C4-2B (cell line): ENCODE measurements around the gene MAML1.

ENCODE experiments used
- H3K27ac ChIP-seq: fragments of 450-650 bp; 2 replicates; pipeline ENCODE4 v1.5.1; 2017
- ZFX ChIP-seq: fragments of 450-650 bp; IDR thresholded peaks from 2 replicates; pipeline ENCODE4 v1.6.1; 2017
- TF ChIP-seq, protein P1 (sequence below): fragments of 450-650 bp; conservative IDR thresholded peaks from 2 replicates; pipeline ENCODE4 v1.5.1; 2017; ENCODE audit warnings: mild to moderate bottlenecking

Gene MAML1

DNA sequence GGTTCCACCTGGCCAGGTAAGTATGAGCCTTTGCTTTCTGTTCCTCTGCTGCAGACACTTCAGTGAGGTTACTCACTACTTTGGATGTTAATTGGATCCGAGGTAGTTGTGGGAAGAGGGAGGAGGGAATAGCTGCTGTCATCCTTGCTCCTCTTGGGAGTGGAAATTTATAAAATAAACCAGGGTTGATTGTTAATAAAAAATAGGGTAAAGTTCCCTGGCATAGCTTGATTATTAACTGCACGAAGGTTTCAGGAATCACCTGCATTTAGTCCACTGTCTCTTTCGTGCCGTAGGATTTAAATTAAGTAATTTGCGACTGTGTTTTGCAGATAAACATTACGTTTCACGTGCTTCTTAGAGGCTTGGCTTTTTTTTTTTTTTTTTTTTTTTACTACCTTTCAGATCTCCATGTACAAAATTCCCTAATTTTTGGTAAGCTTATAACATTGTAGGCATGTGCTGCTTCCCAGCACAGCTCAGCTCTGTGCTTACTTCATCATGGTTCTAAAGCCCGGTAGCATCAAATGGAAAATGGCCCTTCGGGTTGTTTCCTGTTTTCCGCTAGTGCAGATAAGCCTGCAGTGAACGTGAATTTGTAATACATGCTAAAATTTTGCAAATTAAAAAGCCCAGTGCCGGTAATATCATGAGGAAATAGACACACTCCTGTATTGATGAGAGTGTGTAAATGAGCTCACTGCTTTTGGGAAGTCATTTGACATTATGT is 34.3 kb downstream of the MAML1 start:
- no peak for TF ChIP-seq ZFX
- TF ChIP-seq, protein P1, sequence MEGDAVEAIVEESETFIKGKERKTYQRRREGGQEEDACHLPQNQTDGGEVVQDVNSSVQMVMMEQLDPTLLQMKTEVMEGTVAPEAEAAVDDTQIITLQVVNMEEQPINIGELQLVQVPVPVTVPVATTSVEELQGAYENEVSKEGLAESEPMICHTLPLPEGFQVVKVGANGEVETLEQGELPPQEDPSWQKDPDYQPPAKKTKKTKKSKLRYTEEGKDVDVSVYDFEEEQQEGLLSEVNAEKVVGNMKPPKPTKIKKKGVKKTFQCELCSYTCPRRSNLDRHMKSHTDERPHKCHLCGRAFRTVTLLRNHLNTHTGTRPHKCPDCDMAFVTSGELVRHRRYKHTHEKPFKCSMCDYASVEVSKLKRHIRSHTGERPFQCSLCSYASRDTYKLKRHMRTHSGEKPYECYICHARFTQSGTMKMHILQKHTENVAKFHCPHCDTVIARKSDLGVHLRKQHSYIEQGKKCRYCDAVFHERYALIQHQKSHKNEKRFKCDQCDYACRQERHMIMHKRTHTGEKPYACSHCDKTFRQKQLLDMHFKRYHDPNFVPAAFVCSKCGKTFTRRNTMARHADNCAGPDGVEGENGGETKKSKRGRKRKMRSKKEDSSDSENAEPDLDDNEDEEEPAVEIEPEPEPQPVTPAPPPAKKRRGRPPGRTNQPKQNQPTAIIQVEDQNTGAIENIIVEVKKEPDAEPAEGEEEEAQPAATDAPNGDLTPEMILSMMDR = no peak
- H3K27ac ChIP-seq = no peak overlapping the region

DNA sequence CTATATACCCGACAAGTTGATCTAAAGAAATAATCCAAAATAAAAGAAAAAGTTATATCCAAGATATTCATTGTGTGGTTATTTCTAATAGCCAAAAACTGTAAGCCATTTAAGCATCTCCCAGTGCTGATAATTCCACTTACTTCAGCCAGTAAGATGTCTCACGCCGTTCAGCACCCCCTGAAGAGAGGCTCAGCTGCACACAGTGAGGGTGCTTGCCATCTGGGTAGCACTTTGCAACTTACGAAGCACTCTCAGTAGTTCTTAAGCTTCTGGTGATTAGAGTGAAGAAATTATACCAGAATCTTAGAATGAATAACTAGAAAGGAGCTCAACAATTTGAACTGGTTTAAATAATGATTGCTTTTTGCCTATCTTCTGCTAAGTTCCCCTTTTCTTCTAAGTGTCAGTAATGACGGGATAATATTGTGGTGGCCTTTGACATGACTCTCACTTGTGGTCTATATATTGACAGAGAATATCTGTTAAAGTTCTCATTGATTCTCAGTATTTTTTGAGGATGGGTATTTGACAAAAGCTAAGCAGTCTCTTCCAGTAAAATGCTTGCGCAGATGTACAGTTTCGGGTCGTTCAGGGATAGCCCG is 35.0 kb downstream of the MAML1 start:
- H3K27ac ChIP-seq = no peak overlapping the region

DNA sequence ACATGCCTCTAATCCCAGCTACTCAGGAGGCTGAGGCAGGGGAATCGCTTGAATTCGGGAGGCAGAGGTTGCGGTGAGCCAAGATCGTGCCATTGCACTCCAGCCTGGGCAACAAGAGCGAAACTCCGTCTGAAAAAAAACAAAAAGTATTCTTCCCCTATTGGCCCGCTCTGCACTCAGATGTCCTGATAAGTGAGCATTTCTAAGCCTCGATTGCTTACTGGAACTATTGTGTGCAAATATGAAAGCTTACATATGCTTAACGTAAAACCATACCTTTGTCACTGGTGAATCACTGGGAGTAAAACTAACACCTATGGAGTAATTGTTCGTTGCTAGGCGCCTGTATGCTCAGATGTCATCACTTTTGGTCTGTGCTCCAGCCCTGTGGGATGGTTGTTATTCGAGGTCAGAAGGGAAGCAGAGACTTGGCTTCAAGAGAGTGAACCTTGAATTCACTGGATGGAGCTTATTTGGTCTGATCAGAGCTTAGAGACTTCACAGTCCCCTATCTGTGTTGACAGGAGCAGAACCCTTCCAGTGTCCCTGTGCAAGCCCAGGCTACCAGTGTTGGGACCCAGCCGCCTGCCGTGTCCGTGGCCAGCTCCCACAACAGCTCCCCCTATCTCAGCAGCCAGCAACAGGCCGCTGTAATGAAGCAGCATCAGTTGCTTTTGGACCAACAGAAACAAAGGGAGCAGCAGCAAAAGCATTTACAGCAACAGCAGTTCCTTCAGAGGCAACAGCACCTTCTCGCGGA is 35.9 kb downstream of the MAML1 start:
- TF ChIP-seq ZFX = no peak
- TF ChIP-seq, protein P1 = no peak
- H3K27ac ChIP-seq = no peak overlapping the region

More for the DNA sequence above, 35.0 kb downstream of the MAML1 start:
- TF ChIP-seq, protein P1 = no peak
- no peak for TF ChIP-seq ZFX

DNA sequence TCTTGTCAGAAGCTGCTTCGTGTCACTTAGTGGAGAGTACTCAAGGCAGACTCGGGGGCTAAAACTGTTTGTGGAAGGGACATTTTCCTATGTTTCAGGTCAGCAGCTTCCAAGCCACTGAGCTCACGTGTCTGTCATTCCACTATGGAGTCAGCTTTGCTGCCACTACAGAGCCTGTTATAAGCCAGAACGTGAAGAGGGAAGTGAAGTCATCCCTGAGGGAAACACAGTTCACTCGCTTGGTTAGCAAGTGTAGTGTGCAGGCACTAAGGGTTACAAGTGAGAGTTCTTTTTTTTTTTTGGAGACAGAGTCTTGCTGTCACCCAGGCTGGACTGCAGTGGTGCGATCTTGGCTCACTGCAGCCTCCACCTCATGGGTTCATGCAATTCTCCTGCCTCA is 36.6 kb downstream of the MAML1 start:
- TF ChIP-seq, protein P1 = no peak
- TF ChIP-seq ZFX = no peak
- no peak overlapping the region for H3K27ac ChIP-seq

DNA sequence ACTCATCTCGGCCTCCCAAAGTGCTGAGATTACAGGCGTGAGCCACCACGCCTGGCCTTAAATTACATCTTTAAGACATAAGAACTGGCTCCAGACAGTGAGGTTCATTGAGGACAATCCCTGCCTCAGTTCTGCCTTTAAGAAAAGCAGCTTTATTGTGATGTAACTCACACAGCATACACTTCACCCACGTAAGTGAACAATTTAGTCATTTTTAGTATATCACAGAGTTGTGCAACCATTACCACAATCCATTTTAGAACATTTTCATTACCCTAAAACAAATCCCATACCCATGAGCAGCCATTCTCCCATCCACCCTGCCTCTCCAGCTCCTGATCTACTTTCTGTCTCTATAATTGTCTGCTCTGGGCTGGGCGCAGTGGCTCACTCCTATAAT is 37.2 kb downstream of the MAML1 start:
- H3K27ac ChIP-seq = no peak overlapping the region
- TF ChIP-seq, protein P1 = no peak
- no peak for TF ChIP-seq ZFX

DNA sequence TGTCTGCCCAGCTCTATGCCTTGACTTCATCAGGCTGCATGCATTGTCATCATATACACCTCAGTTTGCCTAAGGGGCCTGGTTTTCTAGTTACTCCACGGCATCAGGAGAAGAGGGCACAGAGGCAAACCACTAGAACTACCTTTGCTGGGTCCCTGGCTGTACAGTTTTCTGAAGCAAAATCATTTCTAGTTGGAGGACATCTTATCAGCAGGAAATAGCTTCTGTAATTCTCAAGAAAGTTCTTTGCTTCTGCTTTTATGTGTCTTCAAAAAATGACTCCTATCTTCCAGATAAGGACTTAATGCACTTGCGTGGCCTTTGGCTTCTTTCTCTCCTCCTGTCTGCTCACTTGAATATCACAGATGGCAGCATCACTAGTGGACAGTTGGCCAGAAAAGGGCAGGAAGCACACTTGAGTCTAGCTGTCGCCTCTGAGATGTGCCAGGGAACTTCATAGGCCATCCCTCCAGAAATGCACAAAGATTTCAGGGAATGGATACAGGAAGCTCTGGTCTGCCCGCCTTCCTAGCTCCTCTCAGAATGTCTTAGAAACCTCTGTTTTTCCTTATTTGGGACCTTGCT is 38.8 kb downstream of the MAML1 start:
- no peak overlapping the region for H3K27ac ChIP-seq
- TF ChIP-seq, protein P1 = no peak
- no peak for TF ChIP-seq ZFX

DNA sequence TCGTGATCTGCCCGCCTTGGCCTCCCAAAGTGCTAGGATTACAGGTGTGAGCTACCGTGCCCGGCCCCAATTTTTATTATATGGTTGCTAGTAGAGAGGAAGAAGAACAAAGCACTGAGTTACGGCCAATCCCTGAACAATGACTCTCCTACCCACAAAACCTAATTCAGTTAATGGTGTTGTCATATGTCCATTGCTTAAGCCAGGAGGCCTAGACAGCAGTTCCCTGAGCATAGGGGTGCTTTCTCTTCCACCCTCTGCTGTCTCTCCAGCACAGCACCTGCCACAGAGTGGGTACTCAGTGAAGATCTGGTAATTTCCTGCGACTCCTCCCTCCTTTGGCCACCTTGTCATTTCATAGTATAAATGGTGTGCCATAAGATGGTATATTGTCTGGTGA is 39.7 kb downstream of the MAML1 start:
- TF ChIP-seq, protein P1 = no peak
- no peak for TF ChIP-seq ZFX
- no peak overlapping the region for H3K27ac ChIP-seq
